Measurements from ENCODE around the gene TMIGD3. TPM values are rescaled to one million over a fixed set of nuclear protein-coding genes. Genes with fewer than 3 reads are reported as not detected.
"Not testable (repeated sequence)": the region's sequence is repeated elsewhere in the genome, so short reads cannot be mapped to it uniquely, and the experiment has no call there.

The TMIGD3 gene
- 0.89 TPM for total RNA-seq
- long read RNA-seq = 0 reads

DNA sequence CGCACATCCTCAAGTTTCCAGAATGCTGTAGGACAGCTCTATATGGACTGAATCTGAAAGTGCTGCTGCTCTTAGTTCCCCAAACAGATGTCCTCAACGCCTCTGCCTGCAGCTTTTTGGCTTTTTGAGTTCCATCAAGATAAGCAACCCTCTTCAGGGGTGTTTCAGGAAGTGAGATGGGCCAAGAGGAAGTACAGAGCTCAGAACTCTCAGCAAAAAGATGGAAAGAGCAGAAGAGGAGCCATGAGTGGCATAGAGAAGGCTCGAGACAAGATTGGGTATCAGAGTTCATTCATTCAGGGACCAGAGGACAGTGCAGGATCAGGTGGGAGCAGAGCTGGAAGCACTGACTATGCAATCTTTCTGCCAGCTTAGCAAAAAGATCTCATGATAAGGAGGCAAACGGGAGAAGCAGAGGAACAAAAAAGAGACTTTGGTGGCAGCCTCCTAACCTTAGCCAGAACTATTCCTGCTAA, at the start of gene TMIGD3, which contains the start of gene ADORA3:
TSS of gene TMIGD3 (minus strand) at position 49 of the 476 bp plus-strand sequence. CDS start 279 bp downstream, outside the sequence.
TSS of gene ADORA3 (minus strand) at position 49 of the 476 bp plus-strand sequence. CDS start 279 bp downstream, outside the sequence.
- ATAC-seq (ENCODE audit: poor library complexity) (peak; percentile 6), DNase-seq (no peak)
- intact Hi-C loops (cut with DNase I) = no loop called here

- intact Hi-C loops (cut with DNase I) = no loop called here
- no peak for DNase-seq
These were observed 49.8 kb upstream of the TMIGD3 start for GRCh38 chr1:111553196-111553595.

GRCh38 chr1:111552587-111552986, 49.2 kb upstream of the TMIGD3 start:
- DNase-seq (no peak), ATAC-seq (ENCODE audit: poor library complexity) (no peak)
- intact Hi-C loops (cut with DNase I) = no loop called here

More at GRCh38 chr1:111553196-111553595, 49.8 kb upstream of the TMIGD3 start:
- ATAC-seq (ENCODE audit: poor library complexity) = no peak

DNA sequence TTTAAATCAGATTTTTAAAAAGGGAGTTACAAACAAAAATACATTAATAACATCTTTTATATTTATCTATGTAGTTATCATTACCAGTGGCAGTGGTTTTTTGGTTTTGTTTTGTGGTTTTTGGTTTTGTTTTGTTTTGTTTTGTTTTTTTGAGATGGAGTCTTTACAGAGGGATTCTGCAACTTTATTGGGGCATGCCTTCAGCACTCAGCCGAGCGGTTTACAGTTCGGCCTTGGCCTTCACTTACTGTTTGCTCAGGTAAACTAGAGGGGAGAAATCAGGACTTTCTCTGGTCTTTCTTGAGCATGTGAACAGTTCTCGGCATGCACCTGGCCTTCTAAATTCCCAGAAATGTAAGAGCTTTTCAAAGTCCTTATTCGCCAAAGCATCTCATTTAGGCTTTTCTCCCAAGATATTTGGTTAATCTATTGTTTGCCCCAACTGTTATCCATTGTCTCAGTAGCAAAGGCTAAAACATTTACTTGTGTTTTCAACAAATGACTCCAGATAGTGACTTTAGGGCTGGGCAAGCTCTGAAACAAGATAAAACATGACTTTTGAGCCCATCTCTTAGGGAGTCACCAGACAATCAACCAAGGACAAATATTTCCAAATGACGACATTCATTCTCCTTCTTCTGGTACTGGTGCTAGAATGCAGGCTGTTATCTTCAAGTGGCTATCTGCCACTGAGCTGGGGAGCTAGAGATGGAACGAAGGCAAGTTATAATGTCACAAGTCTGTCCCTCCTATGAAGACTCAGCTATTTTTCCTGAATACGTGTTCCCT, 48.4 kb upstream of the TMIGD3 start:
- DNase-seq = no peak
- no peak for ATAC-seq (ENCODE audit: poor library complexity)
- intact Hi-C loops (cut with DNase I) = no loop called here

DNA sequence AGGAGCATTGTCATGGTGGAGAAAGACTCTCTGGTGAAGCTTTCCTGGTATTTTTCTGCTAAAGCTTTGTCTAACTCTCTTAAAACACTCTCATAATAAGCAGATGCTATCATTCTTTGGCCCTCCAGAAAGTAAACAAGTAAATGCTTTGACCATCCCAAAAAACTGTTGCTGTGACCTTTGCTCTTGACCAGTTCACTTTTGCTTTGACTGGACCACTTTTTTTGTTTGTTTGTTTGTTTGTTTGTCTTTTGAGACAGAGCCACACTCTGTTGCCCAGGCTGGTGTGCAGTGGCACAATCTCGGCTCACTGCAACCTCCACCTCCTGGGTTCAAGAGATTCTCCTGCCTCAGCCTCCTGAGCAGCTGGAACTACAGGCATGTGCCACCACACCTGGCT, 44.4 kb upstream of the TMIGD3 start:
- intact Hi-C loops (cut with DNase I); DNase-seq; ATAC-seq (ENCODE audit: poor library complexity): not testable (repeated sequence)

DNA sequence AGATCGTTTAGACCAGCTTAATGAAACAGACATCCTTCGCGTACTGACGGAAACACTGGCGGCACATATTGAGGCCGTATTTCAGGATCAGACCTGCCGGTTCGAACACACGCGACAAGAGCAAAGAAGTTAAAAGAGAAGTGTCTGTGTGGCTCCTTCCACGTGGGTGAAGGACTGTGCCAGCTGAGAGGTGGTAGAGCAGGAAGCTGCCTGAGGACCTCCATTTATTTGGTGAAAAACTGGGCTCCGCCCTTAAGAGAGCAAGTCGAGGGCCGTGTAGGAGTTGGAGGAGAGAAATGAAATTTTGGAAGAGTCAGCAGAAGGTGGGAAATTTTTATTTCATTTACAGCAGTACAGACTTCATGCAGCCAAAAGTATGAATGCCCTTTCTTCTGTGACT, 38.8 kb upstream of the TMIGD3 start:
- intact Hi-C loops (cut with DNase I) = no loop called here
- ATAC-seq (ENCODE audit: poor library complexity) = no peak
- DNase-seq = no peak

GRCh38 chr1:111541721-111542120, 38.3 kb upstream of the TMIGD3 start:
- intact Hi-C loops (cut with DNase I) = no loop called here
- no peak for DNase-seq
- no peak for ATAC-seq (ENCODE audit: poor library complexity)

- ATAC-seq (ENCODE audit: poor library complexity) = no peak
- intact Hi-C loops (cut with DNase I) = no loop called here
- DNase-seq = no peak
These were observed 37.5 kb upstream of the TMIGD3 start for GRCh38 chr1:111540928-111541327.

DNA sequence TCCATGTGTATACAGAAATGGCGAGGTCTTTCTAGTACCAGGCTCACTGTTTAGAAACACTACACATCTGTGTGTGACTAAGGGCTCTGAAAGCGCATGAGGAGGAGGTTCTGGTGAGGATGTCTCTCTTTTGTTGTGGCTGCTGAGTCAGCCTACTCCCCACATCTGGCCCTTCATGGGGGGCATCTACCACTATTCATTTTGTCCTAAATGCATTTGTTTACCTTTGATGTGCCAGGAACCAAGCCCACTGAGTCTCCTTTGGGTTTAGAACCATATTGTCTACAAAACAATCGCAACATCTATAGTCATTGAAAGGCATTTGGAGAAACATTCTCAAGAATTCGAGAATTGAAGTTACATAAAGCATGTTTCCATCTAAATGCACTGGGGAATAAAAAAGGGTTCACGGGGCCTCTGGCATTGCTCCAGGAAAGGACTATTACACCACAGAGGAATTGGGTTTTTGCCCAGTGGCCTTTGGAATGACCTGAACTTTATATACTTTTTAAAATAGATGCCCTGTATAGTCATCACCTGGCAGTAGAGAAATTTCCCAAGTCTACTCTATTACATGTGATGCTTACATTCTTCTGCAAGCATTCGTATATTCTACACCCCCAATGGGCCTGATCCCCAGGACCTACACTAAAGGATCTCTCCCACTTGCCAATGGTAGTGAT, 35.1 kb upstream of the TMIGD3 start:
- no peak for ATAC-seq (ENCODE audit: poor library complexity)
- intact Hi-C loops (cut with DNase I) = no loop called here
- DNase-seq = no peak

DNA sequence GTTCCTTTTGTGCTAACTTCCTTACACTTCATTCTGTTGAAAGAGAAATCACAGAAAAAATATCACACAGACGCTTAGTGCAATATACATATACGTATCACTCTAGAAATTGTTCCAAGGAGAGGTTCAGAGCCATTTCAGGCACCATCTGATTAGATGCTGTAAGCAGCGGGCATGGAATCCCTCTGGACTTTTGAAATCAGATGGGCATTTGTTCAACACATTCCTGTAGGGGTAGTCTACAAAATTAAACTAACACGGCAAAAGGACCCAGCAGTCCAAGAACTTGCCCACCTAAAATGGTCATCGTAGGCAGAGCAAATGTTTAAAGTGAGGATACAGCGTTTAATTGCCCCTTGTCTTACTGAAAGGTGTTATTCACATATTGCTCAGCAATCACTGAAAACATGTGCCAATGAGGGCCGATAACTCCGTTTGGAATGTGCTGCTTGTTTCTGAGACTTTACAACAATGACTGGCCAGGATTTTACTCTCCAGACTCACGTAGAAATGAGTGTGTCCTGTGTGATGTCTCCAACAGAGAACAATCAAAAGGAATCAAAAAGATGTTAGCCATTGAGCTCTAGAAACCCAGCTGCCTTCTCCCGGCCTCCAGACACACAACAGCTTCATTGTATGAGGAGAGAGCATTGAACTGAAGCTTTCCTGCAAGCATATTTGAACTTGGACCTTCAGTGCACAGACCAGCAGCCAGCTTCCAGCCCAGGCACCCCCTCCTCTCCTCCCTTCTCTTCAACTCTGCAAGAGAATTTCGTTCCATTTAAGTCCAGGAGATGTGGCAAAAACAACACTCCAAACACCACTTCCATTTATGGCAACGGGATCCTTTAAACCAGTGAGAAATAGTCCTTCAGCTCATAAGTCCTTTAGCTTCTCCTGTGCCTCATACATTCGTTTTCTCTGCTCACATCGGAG, 32.1 kb upstream of the TMIGD3 start:
- DNase-seq = no peak
- intact Hi-C loops (cut with DNase I) = no loop called here
- peak; percentile 25 for ATAC-seq (ENCODE audit: poor library complexity)

DNA sequence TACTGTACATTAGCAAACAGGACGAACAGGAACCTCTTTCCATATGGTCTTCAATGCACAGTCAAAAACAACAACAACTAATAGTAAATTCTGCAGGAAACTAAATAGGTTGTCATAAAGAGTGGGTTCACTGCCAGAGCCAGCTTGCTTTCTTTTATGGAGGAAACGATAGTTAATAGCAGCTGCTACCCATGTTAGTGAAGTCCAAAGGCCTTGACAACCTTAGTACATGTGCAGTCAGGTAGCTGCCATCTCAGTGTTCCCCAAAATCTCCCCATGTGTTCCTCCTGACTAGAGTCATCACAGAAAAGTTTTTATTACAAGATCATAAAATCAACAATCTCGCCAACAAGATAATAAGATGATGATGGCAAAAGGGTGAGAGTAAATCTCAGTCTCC, 16.6 kb upstream of the TMIGD3 start:
- intact Hi-C loops (cut with DNase I) = no loop called here
- no peak for ATAC-seq (ENCODE audit: poor library complexity)
- DNase-seq = no peak

GRCh38 chr1:111517469-111518225, 14.2 kb upstream of the TMIGD3 start:
- intact Hi-C loops (cut with DNase I) = no loop called here
- DNase-seq (no peak), ATAC-seq (ENCODE audit: poor library complexity) (no peak)

- DNase-seq = peak; percentile 77
These were observed 12.6 kb upstream of the TMIGD3 start for GRCh38 chr1:111516005-111516535.

GRCh38 chr1:111515291-111516004, 12.0 kb upstream of the TMIGD3 start:
- intact Hi-C loops (cut with DNase I) = no loop called here
- ATAC-seq (ENCODE audit: poor library complexity) = peak; percentile 75

More at GRCh38 chr1:111516005-111516535, 12.6 kb upstream of the TMIGD3 start:
- ATAC-seq (ENCODE audit: poor library complexity) = peak; percentile 66
- intact Hi-C loops (cut with DNase I) = no loop called here

GRCh38 chr1:111513410-111514020, 10.1 kb upstream of the TMIGD3 start:
- intact Hi-C loops (cut with DNase I) = no loop called here
- ATAC-seq (ENCODE audit: poor library complexity) = no peak
- DNase-seq = no peak

More at GRCh38 chr1:111515291-111516004, 12.0 kb upstream of the TMIGD3 start:
- DNase-seq = peak; percentile 90

GRCh38 chr1:111512931-111513330, 9.5 kb upstream of the TMIGD3 start:
- no peak for ATAC-seq (ENCODE audit: poor library complexity)
- intact Hi-C loops (cut with DNase I) = no loop called here
- no peak for DNase-seq

Data from Right ventricle myocardium superior (tissue), 1 donor.